Fibroblast of the aortic adventitia (primary cell): ENCODE measurements around the gene MESP1. TPM values are rescaled to one million over a fixed set of nuclear protein-coding genes. Genes with fewer than 3 reads are reported as not detected.
"Not testable (repeated sequence)": the region's sequence is repeated elsewhere in the genome, so short reads cannot be mapped to it uniquely, and the experiment has no call there.

Source experiments
- DNase-seq: peaks from one replicate; pipeline ENCODE4 v3.0.0-alpha.2; 2010; ENCODE audit warnings: low read depth
- H3K4me3 ChIP-seq: 2 replicates; pipeline ENCODE4 v1.5.1; 2011; ENCODE audit warnings: low read depth, mild to moderate bottlenecking, control low read depth, low read length, moderate library complexity
- CTCF ChIP-seq: IDR thresholded peaks from 2 replicates; pipeline ENCODE4 v1.5.1; 2011; ENCODE audit warnings: mild to moderate bottlenecking, low read length, control low read depth, inconsistent platforms; ENCODE audit not compliant: insufficient read depth
- total RNA-seq: library from RNA; depleted of rRNA; stranded (reverse); fragments of >200 nt; gene quantifications from 2 replicates; pipeline ENCODE4 v1.2.3, GENCODE V29; 2012; ENCODE audit warnings: low replicate concordance

Gene MESP1
- total RNA-seq, 1 donor, result 0.45 TPM

- peak; percentile 83 for DNase-seq
- TF ChIP-seq CTCF, result no peak
- no peak overlapping the region for H3K4me3 ChIP-seq
Measured at GRCh38 chr15:89794627-89795241, 43.7 kb upstream of the MESP1 start.

- DNase-seq, result no peak
- H3K4me3 ChIP-seq, result no peak overlapping the region
- no peak for TF ChIP-seq CTCF
Measured at GRCh38 chr15:89792106-89792805, 41.2 kb upstream of the MESP1 start.

- no peak for DNase-seq
- no peak overlapping the region for H3K4me3 ChIP-seq
- no peak for TF ChIP-seq CTCF
Measured at GRCh38 chr15:89790661-89791060, 39.6 kb upstream of the MESP1 start.

- no peak overlapping the region for H3K4me3 ChIP-seq
- no peak for DNase-seq
- TF ChIP-seq CTCF, result no peak
Measured at GRCh38 chr15:89790206-89790605, 39.2 kb upstream of the MESP1 start.

GRCh38 chr15:89788585-89788984 lies 37.5 kb upstream of the MESP1 start:
- H3K4me3 ChIP-seq, DNase-seq: not testable (repeated sequence)

GRCh38 chr15:89787944-89788343 lies 36.9 kb upstream of the MESP1 start:
- no peak for TF ChIP-seq CTCF
- DNase-seq, result no peak
- no peak overlapping the region for H3K4me3 ChIP-seq

GRCh38 chr15:89785774-89786140 lies 34.7 kb upstream of the MESP1 start:
- no peak for TF ChIP-seq CTCF
- DNase-seq, result peak; percentile 84
- H3K4me3 ChIP-seq, result no peak overlapping the region
